Liver (tissue), 9 donors: Measurements from ENCODE around the gene GPT2. TPM values are rescaled to one million over a fixed set of nuclear protein-coding genes. Genes with fewer than 3 reads are reported as not detected.

Experiments used
- DNase-seq: peaks from one replicate; pipeline ENCODE4 v3.0.0-alpha.2; 2017; ENCODE audit warnings: low spot score
- H3K27ac ChIP-seq, 2 donors: one replicate each; pipeline ENCODE4 v1.7.0; 2013; ENCODE audit warnings: inconsistent platforms in 2 of 2, low read length in 2 of 2, control low read depth in 1 of 2, low read depth in 1 of 2, mild to moderate bottlenecking in 1 of 2
- H3K27me3 ChIP-seq, 4 donors: one replicate each; pipeline versions ENCODE4 v1.6.1 to v1.7.0; 2013; ENCODE audit warnings: low read length in 3 of 4, inconsistent platforms in 1 of 4, mild to moderate bottlenecking in 1 of 4, moderate library complexity in 1 of 4; ENCODE audit not compliant: control insufficient read depth in 4 of 4, insufficient read depth in 4 of 4
- H3K36me3 ChIP-seq, 4 donors: one replicate each; pipeline versions ENCODE4 v1.6.1 to v1.7.0; 2013; ENCODE audit warnings: low read length in 3 of 4, mild to moderate bottlenecking in 3 of 4, low read depth in 1 of 4, moderate library complexity in 1 of 4; ENCODE audit not compliant: control insufficient read depth in 4 of 4, insufficient read depth in 3 of 4
- H3K4me1 ChIP-seq, 4 donors: one replicate each; pipeline versions ENCODE4 v1.6.1 to v1.7.0; 2013; ENCODE audit warnings: low read length in 3 of 4, mild to moderate bottlenecking in 3 of 4, moderate library complexity in 1 of 4; ENCODE audit not compliant: control insufficient read depth in 4 of 4, insufficient read depth in 4 of 4
- H3K4me3 ChIP-seq, 3 donors: one replicate each; pipeline versions ENCODE4 v1.6.1 to v1.7.0; 2013; ENCODE audit warnings: low read length in 3 of 3, control low read depth in 1 of 3, low read depth in 1 of 3, mild to moderate bottlenecking in 1 of 3
- H3K9ac ChIP-seq, 2 donors: one replicate each; pipeline ENCODE4 v1.7.0; 2013; ENCODE audit warnings: low read length in 2 of 2, mild to moderate bottlenecking in 2 of 2, moderate library complexity in 2 of 2, control low read depth in 1 of 2, low read depth in 1 of 2
- H3K9me3 ChIP-seq, 4 donors: one replicate each; pipeline versions ENCODE4 v1.6.1 to v1.7.0; 2013; ENCODE audit warnings: low read length in 3 of 4; ENCODE audit not compliant: control insufficient read depth in 4 of 4
- ATF3 ChIP-seq: IDR thresholded peaks from 2 replicates; pipeline ENCODE4 v1.6.1; 2016; ENCODE audit warnings: antibody characterized with exemption
- FOXA1 ChIP-seq: IDR thresholded peaks from 2 replicates; pipeline ENCODE4 v1.6.1; 2016; ENCODE audit warnings: antibody characterized with exemption
- GABPA ChIP-seq, 2 donors: IDR thresholded peaks in 1 of 2; conservative IDR thresholded peaks in 1 of 2; 2 replicates each; pipeline ENCODE4 v1.6.1; 2016; ENCODE audit warnings: antibody characterized with exemption in 2 of 2, mild to moderate bottlenecking in 1 of 2, moderate library complexity in 1 of 2
- NR2F2 ChIP-seq: IDR thresholded peaks from 2 replicates; pipeline ENCODE4 v1.6.1; 2016; ENCODE audit warnings: antibody characterized with exemption
- RAD21 ChIP-seq, 2 donors: IDR thresholded peaks; 2 replicates each; pipeline ENCODE4 v1.6.1; 2016; ENCODE audit warnings: antibody characterized with exemption in 2 of 2, mild to moderate bottlenecking in 2 of 2
- RXRA ChIP-seq, 2 donors: IDR thresholded peaks; 2 replicates each; pipeline ENCODE4 v1.6.1; 2017 to 2018; ENCODE audit warnings: antibody characterized with exemption in 2 of 2, mild to moderate bottlenecking in 1 of 2
- SP1 ChIP-seq: IDR thresholded peaks from 2 replicates; pipeline ENCODE4 v1.6.1; 2018; ENCODE audit warnings: antibody characterized with exemption, mild to moderate bottlenecking
- ZBTB33 ChIP-seq: IDR thresholded peaks from 2 replicates; pipeline ENCODE4 v1.6.1; 2016; ENCODE audit warnings: antibody characterized with exemption
- WGBS: extraction: QIAGEN DNeasy Blood & Tissue Kit; methylation state at CpG from one replicate; pipeline ENCODE4 v1.1.7; 2013; 5-methylcytosine and 5-hydroxymethylcytosine counted together
- polyA plus RNA-seq, 2 donors: library from polyadenylated mRNA; stranded (reverse) in 1 of 2; unstranded in 1 of 2; fragments of 200-250 nt in 1 of 2; fragments of >200 nt in 1 of 2; fragmentation: Nextera tagmentation in 1 of 2; extraction: Ambion mirVana in 1 of 2; gene quantifications; one replicate each; pipeline versions ENCODE4 v1.2.1 to v1.2.3, GENCODE V29; 2013 to 2015
- total RNA-seq, 2 donors: library from RNA; depleted of rRNA; stranded (reverse); fragments of >200 nt; gene quantifications; one replicate each; pipeline ENCODE4 v1.2.3, GENCODE V29; 2014
- TF ChIP-seq, protein P1 (sequence below): IDR thresholded peaks from 2 replicates; pipeline ENCODE4 v1.6.1; 2016; ENCODE audit warnings: antibody characterized with exemption
- TF ChIP-seq, protein P2 (sequence below): IDR thresholded peaks from 2 replicates; pipeline ENCODE4 v1.6.1; 2016; ENCODE audit warnings: antibody characterized with exemption, mild to moderate bottlenecking
- donor health status: healthy.
- donor health status: healthy.
- donor health status: healthy.
- donor health status: healthy.
- donor health status: healthy.

GPT2 gene
- total and polyA plus RNA-seq, 4 donors, result 6.8 to 78.3 (median 47.0) TPM

GRCh38 chr16:46895399-46896313, 11.5 kb downstream of the GPT2 start (continued):
- TF ChIP-seq ZBTB33 (no peak), NR2F2 (no peak), RXRA (IDR thresholded peaks at IDR 0.05) (peak; percentile 81 to 94), SP1 (peak; percentile 52)
- TF ChIP-seq, protein P1, sequence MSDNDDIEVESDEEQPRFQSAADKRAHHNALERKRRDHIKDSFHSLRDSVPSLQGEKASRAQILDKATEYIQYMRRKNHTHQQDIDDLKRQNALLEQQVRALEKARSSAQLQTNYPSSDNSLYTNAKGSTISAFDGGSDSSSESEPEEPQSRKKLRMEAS, result no peak

DNA sequence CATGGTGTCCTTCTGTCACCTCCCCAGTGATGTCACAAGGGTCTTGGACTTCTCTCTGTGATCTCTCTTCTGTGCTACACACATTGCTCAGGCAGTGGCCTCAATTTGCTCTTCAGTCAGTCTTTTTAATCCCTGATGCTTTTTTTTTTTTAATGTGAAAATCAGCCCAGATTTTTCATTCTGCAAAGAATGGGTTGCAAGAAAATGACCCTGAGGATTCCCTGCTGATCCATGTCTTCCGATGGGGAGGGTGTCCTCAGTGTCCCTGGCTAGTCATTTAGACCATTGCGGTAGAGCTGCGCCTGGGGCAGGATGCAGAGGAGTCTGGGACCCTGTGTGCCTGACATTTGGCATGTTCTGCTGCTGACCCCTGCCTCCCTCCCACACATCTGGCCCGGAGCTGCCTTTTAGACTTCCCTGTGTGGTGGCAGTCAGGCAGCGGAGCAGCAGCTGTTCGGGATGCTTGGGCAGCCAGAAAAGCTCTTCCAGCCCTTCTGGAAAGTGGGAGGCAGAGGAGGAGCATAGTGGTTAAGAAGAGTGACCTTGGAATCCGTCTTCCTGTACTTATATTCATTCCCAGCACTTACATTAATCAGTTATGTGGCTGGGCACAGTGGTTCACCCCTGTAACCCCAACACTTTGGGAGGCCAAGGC, 12.3 kb downstream of the GPT2 start:
- 67% methylated on average over 7 of the region's 7 CpGs for WGBS
- TF ChIP-seq NR2F2, result peak; percentile 17
- no peak for TF ChIP-seq FOXA1
- Histone ChIP-seq H3K36me3 (peaks cover 14 to 35% (median 23%) of the 10 kb centered on the region in 4 donors), H3K9ac (peak overlapping the region in 1 of 2 donors; percentile 10), H3K4me1 (peaks cover 18 to 47% (median 24%) of the 10 kb centered on the region in 4 donors), H3K27me3 (no peaks in the 10 kb centered on the region), H3K4me3 (no peak overlapping the region), H3K27ac (peak overlapping the region; percentile 54 to 69), H3K9me3 (no peaks in the 10 kb centered on the region)
- no peak for DNase-seq

DNA sequence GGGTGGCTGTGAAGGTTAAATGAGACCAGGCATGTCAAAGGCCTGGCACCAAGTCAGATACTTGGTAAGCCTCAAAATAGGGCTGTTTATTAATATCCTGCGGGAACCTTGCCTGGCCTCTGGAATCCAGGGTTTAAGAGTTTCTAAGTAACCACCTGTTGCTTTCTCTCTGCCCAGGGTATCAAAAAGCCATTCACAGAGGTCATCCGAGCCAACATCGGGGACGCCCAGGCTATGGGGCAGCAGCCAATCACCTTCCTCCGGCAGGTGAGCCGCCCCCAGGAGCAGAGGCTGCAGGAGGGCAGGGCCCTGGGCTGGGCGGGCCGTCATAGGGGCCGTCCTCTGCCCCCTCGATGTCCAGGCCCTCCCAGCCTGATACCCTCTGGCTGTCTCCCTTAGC, 13.3 kb downstream of the GPT2 start:
- Histone ChIP-seq H3K9me3 (no peaks in the 10 kb centered on the region), H3K4me1 (peaks cover 15 to 38% (median 23%) of the 10 kb centered on the region in 4 donors), H3K36me3 (peaks cover 16 to 38% (median 31%) of the 10 kb centered on the region in 4 donors), H3K4me3 (no peak overlapping the region), H3K27ac (peak overlapping the region in 1 of 2 donors; percentile 6), H3K9ac (no peak overlapping the region), H3K27me3 (no peaks in the 10 kb centered on the region)
- DNase-seq, result no peak
- TF ChIP-seq FOXA1, result no peak
- 78% methylated on average over 10 of the region's 10 CpGs for WGBS

- WGBS, result 93% methylated on average over 13 of the region's 13 CpGs
- Histone ChIP-seq H3K36me3 (peaks cover 16 to 39% (median 31%) of the 10 kb centered on the region in 4 donors), H3K27ac (peak overlapping the region in 1 of 2 donors; percentile 6), H3K27me3 (no peaks in the 10 kb centered on the region), H3K9me3 (no peaks in the 10 kb centered on the region), H3K4me1 (peaks cover 14 to 34% (median 22%) of the 10 kb centered on the region in 4 donors), H3K4me3 (no peak overlapping the region), H3K9ac (no peak overlapping the region)
- TF ChIP-seq FOXA1 (no peak), RAD21 (IDR thresholded peaks at IDR 0.05) (no peak), ATF3 (no peak), GABPA (IDR thresholded peaks at IDR 0.05 in 1 of 2, conservative IDR thresholded peaks at IDR 0.05 in 1 of 2) (no peak)
- TF ChIP-seq, protein P2, sequence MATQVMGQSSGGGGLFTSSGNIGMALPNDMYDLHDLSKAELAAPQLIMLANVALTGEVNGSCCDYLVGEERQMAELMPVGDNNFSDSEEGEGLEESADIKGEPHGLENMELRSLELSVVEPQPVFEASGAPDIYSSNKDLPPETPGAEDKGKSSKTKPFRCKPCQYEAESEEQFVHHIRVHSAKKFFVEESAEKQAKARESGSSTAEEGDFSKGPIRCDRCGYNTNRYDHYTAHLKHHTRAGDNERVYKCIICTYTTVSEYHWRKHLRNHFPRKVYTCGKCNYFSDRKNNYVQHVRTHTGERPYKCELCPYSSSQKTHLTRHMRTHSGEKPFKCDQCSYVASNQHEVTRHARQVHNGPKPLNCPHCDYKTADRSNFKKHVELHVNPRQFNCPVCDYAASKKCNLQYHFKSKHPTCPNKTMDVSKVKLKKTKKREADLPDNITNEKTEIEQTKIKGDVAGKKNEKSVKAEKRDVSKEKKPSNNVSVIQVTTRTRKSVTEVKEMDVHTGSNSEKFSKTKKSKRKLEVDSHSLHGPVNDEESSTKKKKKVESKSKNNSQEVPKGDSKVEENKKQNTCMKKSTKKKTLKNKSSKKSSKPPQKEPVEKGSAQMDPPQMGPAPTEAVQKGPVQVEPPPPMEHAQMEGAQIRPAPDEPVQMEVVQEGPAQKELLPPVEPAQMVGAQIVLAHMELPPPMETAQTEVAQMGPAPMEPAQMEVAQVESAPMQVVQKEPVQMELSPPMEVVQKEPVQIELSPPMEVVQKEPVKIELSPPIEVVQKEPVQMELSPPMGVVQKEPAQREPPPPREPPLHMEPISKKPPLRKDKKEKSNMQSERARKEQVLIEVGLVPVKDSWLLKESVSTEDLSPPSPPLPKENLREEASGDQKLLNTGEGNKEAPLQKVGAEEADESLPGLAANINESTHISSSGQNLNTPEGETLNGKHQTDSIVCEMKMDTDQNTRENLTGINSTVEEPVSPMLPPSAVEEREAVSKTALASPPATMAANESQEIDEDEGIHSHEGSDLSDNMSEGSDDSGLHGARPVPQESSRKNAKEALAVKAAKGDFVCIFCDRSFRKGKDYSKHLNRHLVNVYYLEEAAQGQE, result no peak
- DNase-seq, result no peak
These were observed 13.8 kb downstream of the GPT2 start for GRCh38 chr16:46898006-46898405.
